ENCODE results near the gene FGFRL1. TPM values are rescaled to one million over a fixed set of nuclear protein-coding genes. Genes with fewer than 3 reads are reported as not detected.

FGFRL1 gene
- total RNA-seq, 1 experiment from 2014 or later = 33.5 TPM

DNA sequence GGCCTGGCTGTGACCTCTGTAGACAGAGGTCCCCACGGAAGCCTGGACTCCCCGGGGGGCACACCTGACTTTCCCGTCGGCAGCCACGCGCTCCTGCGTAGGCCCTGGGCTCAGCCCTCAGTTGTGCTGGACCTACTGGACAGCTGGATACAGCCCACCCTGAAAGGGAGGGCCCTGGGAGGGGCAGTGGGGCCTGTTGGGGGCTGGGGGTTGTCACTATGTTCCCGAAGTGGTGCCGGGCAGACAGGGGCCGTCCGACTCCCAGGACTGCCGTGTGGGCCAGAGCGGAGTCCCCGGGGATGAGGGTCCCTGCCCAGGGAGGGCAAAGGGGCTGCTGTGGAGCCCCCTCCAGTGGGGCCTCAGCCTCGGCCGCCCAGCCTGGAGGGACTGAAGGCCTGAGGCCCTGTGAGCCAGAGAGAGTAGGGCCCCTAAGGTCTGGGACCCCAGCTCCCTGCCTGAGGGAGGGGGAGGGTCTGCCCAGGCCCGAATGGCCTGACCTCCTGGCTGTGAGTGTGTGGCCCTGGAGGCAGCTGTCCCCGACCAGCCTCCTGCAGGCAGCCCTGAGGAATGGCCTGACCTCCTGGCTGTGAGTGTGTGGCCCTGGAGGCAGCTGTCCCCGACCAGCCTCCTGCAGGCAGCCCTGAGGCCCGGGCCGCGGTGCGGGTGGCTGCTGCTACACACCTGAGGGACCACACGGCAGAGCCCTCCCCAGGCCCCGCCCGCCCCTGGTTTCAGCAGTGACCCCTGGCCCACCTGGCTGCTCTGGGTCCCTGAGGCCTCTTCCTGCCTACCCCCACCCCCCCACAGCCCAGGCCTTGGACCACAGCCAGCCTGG lies 25.8 kb downstream of the FGFRL1 start:
- POLR2A ChIA-PET = no interaction called here
- H3K9me3 Mint-ChIP-seq (ENCODE audit: unreplicated experiment) = no peaks in the 10 kb centered on the region
- peaks cover 17% of the 10 kb centered on the region for H3K36me3 Mint-ChIP-seq (ENCODE audit: insufficient read depth, unreplicated experiment)
- H3K4me3 Mint-ChIP-seq (ENCODE audit: unreplicated experiment) = no peak overlapping the region
- H3K27ac Mint-ChIP-seq (ENCODE audit: low read depth, unreplicated experiment) = no peak overlapping the region
- H3K4me1 Mint-ChIP-seq (ENCODE audit: insufficient read depth, unreplicated experiment) = peaks cover 12% of the 10 kb centered on the region
- intact Hi-C loops (cut with micrococcal nuclease) = no loop called here
- no peaks in the 10 kb centered on the region for H3K27me3 Mint-ChIP-seq (ENCODE audit: insufficient read depth, unreplicated experiment)
- BruUV-seq (replicated peaks) = no TSS peak
- TF ChIP-seq, protein P1, sequence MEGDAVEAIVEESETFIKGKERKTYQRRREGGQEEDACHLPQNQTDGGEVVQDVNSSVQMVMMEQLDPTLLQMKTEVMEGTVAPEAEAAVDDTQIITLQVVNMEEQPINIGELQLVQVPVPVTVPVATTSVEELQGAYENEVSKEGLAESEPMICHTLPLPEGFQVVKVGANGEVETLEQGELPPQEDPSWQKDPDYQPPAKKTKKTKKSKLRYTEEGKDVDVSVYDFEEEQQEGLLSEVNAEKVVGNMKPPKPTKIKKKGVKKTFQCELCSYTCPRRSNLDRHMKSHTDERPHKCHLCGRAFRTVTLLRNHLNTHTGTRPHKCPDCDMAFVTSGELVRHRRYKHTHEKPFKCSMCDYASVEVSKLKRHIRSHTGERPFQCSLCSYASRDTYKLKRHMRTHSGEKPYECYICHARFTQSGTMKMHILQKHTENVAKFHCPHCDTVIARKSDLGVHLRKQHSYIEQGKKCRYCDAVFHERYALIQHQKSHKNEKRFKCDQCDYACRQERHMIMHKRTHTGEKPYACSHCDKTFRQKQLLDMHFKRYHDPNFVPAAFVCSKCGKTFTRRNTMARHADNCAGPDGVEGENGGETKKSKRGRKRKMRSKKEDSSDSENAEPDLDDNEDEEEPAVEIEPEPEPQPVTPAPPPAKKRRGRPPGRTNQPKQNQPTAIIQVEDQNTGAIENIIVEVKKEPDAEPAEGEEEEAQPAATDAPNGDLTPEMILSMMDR (IDR thresholded peaks at IDR 0.05; ENCODE audit: unreplicated experiment) = no peak
- CTCF ChIA-PET = no interaction called here
- no peak for DNase-seq (ENCODE audit: unreplicated experiment)

DNA sequence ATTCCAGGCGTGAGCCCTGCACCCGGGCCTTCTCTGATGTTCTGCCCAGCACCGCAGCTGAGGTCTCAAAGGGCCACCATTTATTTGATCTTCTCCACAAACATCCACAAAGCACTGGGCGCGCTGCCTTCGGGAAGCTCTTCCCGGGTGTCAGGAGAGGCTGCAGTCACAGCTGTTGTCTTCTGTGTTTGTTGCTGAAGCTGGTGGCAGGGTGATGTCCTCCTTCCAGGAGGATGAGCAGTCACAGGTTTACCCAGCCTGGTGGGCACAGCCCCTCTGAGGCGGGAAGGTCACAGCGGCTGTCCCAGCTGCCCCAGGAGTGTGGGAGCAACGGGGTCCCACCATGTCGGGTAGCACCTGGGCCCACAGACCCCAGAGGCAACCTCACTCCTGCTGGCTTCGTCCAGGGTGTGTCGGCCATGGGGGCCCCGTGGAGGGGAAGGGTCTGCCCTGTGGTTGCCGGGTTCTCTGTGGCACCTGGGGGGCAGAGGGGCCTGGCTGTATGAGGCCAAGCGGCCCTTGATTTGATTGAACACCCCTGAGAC lies 27.6 kb downstream of the FGFRL1 start:
- no peaks in the 10 kb centered on the region for H3K27me3 Mint-ChIP-seq (ENCODE audit: insufficient read depth, unreplicated experiment)
- ChIA-PET POLR2A (interaction anchor here (0.8 to 1.1 kb wide), 2 partner anchors 22 to 29 kb away, joined by 3 to 5 read pairs; no protein-coding TSS in a partner anchor), CTCF (interaction anchor here (1.4 kb wide), 1 partner anchor 35 kb away, joined by 5 read pairs; no protein-coding TSS in a partner anchor)
- TF ChIP-seq, protein P1 (IDR thresholded peaks at IDR 0.05; ENCODE audit: unreplicated experiment) = no peak
- intact Hi-C loops (cut with micrococcal nuclease) = no loop called here
- BruUV-seq (replicated peaks) = no TSS peak
- no peak overlapping the region for H3K4me3 Mint-ChIP-seq (ENCODE audit: unreplicated experiment)
- H3K36me3 Mint-ChIP-seq (ENCODE audit: insufficient read depth, unreplicated experiment) = peaks cover 10% of the 10 kb centered on the region
- no peaks in the 10 kb centered on the region for H3K9me3 Mint-ChIP-seq (ENCODE audit: unreplicated experiment)
- H3K4me1 Mint-ChIP-seq (ENCODE audit: insufficient read depth, unreplicated experiment) = peaks cover 18% of the 10 kb centered on the region
- no peak overlapping the region for H3K27ac Mint-ChIP-seq (ENCODE audit: low read depth, unreplicated experiment)
- DNase-seq (ENCODE audit: unreplicated experiment) = no peak

DNA sequence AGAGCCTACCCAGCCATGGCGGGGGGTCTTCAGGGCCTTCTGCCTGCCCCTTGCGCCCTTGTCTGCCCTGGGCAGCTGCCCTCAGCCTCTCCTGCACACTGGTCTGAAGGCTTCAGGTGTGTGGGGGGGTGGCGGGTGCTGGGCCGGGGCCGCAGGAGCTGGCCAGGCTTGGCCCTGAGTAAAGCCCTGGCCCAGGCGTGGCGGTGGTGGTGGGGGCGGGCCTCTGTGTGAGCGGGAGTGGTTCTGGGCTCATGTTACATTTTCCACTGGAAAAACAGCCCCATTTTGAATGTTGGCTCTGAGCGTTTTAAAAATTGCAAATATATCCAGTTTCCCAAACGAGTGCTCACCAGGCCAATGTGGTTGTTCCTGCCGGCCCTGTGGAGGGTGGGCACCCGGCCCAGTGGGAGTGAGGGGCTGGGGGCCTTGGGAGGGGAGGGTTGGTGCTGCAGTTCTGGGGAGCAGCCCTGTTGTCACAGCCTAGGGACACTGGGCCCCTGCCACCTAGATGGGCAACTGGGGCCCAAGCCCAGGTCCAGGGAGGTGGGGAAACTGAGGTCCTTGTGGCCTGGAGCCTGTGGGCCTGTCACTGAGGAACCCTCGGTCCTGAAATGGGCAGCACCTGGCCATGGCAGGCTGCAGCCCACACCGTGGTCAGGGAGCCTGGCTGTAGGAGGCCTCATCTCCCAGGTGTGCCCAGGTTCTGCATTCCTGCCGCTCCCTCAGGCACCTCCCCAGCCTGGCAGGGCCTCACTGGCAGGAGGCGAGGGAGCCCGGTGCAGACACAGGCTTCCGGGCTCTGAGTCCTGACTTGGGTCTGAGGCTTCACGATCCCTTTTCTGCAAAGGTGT lies 28.3 kb downstream of the FGFRL1 start:
- Mint-ChIP-seq H3K27ac (ENCODE audit: low read depth, unreplicated experiment) (no peak overlapping the region), H3K27me3 (ENCODE audit: insufficient read depth, unreplicated experiment) (no peaks in the 10 kb centered on the region), H3K36me3 (ENCODE audit: insufficient read depth, unreplicated experiment) (peaks cover 8% of the 10 kb centered on the region), H3K9me3 (ENCODE audit: unreplicated experiment) (no peaks in the 10 kb centered on the region), H3K4me1 (ENCODE audit: insufficient read depth, unreplicated experiment) (peaks cover 18% of the 10 kb centered on the region), H3K4me3 (ENCODE audit: unreplicated experiment) (no peak overlapping the region)
- POLR2A ChIA-PET = interaction anchor here (0.8 to 1.1 kb wide), 2 partner anchors 23 to 29 kb away, joined by 3 to 5 read pairs; no protein-coding TSS in a partner anchor
- CTCF ChIA-PET = interaction anchor here (0.5 to 1.4 kb wide), 2 partner anchors 34 to 194 kb away, joined by 3 to 5 read pairs; no protein-coding TSS in a partner anchor
- DNase-seq (ENCODE audit: unreplicated experiment) = peak; percentile 64
- TF ChIP-seq, protein P1 (IDR thresholded peaks at IDR 0.05; ENCODE audit: unreplicated experiment) = no peak
- intact Hi-C loops (cut with micrococcal nuclease) = no loop called here
- BruUV-seq (replicated peaks) = no TSS peak

Data from MCF 10A (cell line).